HG02678 (cell line): ENCODE measurements around the gene THBD.

Experiments used
- ATAC-seq: cut with Tn5 transposase; IDR thresholded peaks from one replicate; pipeline ENCODE4 v1.9.1; 2021; ENCODE audit warnings: mild to moderate bottlenecking, moderate library complexity; ENCODE audit not compliant: unreplicated experiment

THBD gene

DNA sequence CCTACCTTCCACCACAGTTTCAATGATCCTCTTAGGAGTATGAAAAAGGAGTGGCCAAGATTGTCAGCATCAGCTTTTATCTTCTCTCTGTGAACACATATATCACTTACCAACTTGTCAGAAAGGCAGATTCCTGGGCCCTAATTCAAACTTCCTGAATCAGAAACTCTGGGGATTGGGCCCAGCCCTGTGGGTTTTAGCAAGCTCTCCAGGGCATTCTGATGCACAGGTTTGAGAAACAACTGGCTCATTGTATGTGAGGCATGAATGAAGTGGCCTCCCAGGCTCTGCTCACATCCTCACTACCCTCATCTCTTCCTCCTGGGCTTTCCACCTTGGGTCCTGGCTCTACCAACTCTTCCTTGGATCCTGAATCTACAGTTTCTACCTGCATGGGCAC is 13.2 kb upstream of the THBD start:
- no peak for ATAC-seq

GRCh38 chr20:23061734-23062561 is 12.5 kb upstream of the THBD start:
- no peak for ATAC-seq

- ATAC-seq: no peak
These were observed 11.8 kb upstream of the THBD start for GRCh38 chr20:23061262-23061661.

GRCh38 chr20:23060629-23061028 is 11.2 kb upstream of the THBD start:
- ATAC-seq: no peak

- ATAC-seq: no peak
These were observed 10.4 kb upstream of the THBD start for GRCh38 chr20:23059846-23060245.

GRCh38 chr20:23059001-23059400 is 9.5 kb upstream of the THBD start:
- no peak for ATAC-seq

GRCh38 chr20:23058240-23058639 is 8.8 kb upstream of the THBD start:
- ATAC-seq: no peak

- no peak for ATAC-seq
These were observed 3.4 kb upstream of the THBD start for GRCh38 chr20:23052904-23053303.

DNA sequence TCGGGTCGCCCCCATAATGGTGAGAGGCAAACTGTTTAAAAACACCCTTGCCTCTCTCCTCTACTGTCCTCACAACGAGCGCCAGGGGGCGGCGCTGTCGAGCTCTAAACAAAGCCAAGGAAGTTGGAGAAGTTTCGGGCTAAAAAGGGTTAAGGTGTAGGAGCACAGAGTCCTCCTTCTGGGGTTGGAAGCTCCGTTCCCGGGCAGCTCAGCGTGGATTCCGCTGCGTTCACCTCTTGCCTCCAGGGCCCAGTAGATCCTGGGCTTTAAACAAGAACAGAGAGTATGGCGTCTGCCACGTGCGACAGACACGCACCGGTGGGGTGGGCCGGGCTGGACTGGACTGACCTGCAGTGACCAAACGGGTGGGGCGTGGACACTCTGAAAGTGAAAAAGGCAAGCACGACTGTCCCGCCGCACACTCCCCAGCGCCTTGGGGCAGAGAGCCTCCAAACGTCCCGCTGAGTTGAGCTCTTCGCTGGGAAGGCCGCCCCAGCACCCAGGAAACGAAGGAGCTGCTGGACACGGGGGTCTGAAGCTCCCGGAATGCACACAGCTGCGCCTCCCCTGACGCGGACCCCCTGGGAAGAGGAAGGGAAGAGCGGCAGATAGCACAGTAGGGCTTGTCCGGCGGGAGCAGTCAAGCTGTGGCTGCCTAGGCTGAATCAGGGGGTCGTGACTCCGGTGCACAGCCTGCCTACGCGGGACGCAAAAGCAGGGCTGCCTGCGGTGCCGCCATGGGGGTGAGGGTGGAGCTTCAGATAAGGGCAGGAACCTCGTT is 1.6 kb upstream of the THBD start:
- ATAC-seq: no peak

GRCh38 chr20:23050076-23050838 is 785 bp upstream of the THBD start:
- ATAC-seq: no peak

DNA sequence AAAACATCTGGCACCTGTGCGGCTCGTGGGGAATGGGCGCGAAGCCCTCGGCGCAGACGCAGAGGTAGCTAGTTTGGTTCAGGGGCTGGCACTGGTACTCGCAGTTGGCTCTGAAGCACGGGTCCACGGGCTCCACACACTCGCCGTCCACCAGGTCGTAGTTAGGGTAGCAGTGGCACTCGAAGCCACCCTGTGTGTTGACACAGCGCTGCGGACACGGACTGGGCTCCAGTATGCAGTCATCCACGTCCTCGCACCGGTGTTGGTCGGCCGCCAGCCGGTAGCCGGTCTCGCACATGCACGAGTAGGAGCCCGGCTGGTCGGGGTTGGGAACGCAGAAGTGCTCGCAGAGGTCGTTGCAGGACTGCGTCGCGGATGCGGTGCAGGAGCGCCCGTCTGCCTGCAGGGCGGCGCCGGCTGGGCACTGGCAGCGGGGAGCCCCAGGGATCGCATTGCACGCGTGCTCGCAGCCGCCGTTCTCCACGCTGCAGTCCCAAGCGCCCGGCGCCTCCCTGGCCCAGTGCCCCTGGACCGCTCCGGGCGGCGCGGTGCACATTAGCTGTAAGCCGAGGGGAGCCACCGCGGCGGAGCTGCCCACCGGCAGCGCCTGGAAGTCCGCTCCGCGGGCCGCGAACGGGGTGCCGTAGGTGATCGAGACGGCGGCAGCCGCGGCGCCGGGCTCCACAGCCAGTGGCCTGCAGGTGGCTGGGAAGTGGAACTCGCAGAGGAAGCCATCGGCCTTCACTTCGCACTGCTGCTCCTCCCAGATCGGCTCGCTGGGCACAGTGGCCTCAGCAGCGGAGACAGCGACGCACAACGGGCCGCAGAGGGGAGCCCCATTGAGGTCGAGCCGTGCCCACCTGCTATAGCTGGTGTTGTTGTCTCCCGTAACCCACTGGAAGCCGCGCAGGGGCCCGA is 930 bp downstream of the THBD start:
- ATAC-seq: no peak

GRCh38 chr20:23047738-23048214 is 1.7 kb downstream of the THBD start:
- ATAC-seq: no peak

DNA sequence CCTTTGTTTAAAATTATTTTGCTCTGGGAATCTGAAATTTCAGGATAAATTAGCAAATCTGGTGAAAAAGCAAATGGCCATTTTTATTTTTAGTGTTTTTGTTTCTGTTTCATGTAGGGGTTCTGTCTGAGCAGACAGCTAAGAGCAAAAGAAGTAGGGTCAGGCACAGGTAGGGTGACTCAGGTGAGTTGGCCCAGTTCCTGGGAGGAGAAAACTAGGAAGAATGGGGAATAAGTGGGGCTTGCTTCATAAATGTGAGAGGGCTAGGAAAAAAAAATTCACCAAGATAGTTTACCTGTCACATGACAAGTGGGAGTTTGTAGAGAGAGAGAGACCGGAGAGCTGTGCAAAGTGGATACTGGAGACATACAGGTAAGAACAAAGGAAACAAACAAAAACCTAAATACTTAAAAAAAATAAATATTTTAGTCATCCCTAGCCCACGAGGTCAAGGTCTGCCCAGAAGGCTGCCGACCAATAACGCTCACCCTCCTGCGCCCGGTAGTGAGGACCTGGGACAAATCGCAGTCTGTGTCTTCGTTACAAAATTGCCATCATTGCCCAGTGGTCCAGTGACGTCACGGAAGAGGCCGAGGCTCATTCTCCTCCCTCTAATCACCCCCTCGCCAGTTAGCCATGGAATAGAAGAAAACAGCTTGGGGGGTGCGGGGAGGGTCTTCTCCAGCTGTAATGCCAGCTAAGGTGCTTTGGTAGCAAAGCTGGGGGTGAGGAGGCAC is 2.3 kb downstream of the THBD start:
- no peak for ATAC-seq

DNA sequence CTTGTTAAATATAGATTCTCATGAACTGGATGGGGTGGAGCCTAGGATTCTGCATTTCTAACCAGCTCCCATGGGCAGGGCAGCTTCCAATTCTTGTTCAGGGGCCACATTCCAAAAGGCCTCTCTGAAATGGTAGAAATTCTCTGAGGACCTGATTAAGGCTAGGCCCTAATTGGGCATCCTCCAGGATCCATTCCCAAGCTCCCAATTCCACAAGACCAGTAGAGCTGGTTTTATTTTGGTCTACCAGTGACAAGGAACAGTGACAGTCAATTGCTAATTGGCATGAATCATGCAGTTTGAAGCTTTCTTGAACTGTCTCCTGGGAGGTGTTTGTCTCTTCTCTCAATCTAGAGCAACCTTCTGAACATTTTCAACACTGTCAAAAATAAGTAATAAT is 3.0 kb downstream of the THBD start:
- no peak for ATAC-seq

DNA sequence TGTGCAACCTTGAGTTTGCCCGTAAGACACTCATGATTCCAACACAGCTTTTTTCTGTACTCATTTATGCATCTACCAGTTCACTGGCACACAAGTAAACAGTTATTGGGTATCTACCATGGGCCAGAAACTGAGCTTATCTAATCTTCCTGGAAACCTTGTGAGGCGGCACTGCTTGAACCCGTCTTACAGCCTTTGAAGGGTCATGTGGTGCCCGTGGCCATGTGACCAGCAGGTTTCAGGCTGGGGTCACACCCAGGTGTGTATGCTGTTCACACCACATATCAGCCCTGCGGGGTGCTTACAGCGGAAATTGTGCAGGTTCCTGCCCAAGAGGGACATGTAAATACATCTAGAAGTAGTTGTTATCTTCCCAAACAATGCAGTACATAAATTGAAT is 6.1 kb downstream of the THBD start:
- no peak for ATAC-seq

- no peak for ATAC-seq
These were observed 7.2 kb downstream of the THBD start for GRCh38 chr20:23042270-23042669.

DNA sequence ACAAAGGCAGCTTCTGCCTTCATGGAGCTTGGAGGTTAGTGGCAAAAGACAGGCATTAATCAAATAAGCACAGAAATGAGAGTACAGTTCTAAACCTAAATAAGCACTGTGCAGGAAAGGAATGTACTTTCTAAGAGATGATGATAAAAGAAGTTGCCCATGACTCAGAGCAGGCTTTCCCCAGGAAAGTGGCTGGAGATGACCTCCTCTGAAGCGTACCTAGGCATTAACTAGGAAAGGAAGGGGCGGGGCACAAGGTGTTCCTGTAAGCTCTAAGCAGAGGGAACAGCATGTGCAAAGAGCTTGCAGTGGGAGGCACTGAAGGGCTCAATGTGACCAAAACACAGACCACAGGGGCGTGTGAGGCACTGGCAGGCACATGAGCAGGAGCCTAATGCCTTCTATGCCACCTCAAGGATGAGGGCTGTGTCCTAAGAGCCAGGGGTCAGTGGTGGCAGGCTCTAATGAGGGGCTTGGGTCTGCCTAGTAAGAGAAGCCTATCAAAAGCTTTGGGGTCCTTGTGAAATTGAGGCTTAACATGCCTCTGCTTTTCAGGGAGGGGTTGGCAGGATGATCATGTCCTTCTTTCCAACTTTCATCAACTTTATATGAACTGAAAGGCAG is 9.5 kb downstream of the THBD start:
- ATAC-seq: no peak

GRCh38 chr20:23039136-23039875 is 10.2 kb downstream of the THBD start:
- no peak for ATAC-seq
